ENCODE data around the gene AMN. TPM values are rescaled to one million over a fixed set of nuclear protein-coding genes. Genes with fewer than 3 reads are reported as not detected.
"Not testable (repeated sequence)": the region's sequence is repeated elsewhere in the genome, so short reads cannot be mapped to it uniquely, and the experiment has no call there.

AMN gene
- total and polyA plus RNA-seq, 4 donors: 0.16 to 8.8 (median 0.34) TPM

- H3K4me1 ChIP-seq (ENCODE audit: control insufficient read depth in 1 of 2, insufficient read depth in 2 of 2, low read length in 2 of 2); ATAC-seq (ENCODE audit: low FRiP score); intact Hi-C loops (cut with DNase I); H3K27me3 ChIP-seq (ENCODE audit: control insufficient read depth in 1 of 2, insufficient read depth in 2 of 2, low read length in 1 of 2); H3K36me3 ChIP-seq (ENCODE audit: control insufficient read depth in 1 of 2, insufficient read depth in 2 of 2, low read length in 1 of 2); DNase-seq; H3K27ac ChIP-seq (ENCODE audit: low read depth in 1 of 2, low read length in 2 of 2); H3K9me3 ChIP-seq (ENCODE audit: control insufficient read depth, low read length); H3K4me3 ChIP-seq (ENCODE audit: low read length in 2 of 2): not testable (repeated sequence)
Measured at GRCh38 chr14:102896735-102897134, 25.7 kb upstream of the AMN start.

GRCh38 chr14:102897299-102898027 lies 25.0 kb upstream of the AMN start:
- no peak for ATAC-seq (ENCODE audit: low FRiP score)
- H3K4me1 ChIP-seq (ENCODE audit: control insufficient read depth in 1 of 2, insufficient read depth in 2 of 2, low read length in 2 of 2): no peaks in the 10 kb centered on the region

GRCh38 chr14:102898298-102898697 lies 24.2 kb upstream of the AMN start:
- DNase-seq: peak in 1 of 2 donors; percentile 48
- no peaks in the 10 kb centered on the region for H3K36me3 ChIP-seq (ENCODE audit: control insufficient read depth in 1 of 2, insufficient read depth in 2 of 2, low read length in 1 of 2)

More at GRCh38 chr14:102897299-102898027, 25.0 kb upstream of the AMN start:
- WGBS, 2 donors: 93 to 94% methylated on average over 14 of the region's 14 CpGs
- no peaks in the 10 kb centered on the region for H3K36me3 ChIP-seq (ENCODE audit: control insufficient read depth in 1 of 2, insufficient read depth in 2 of 2, low read length in 1 of 2)
- no peaks in the 10 kb centered on the region for H3K27me3 ChIP-seq (ENCODE audit: control insufficient read depth in 1 of 2, insufficient read depth in 2 of 2, low read length in 1 of 2)
- intact Hi-C loops (cut with DNase I): no loop called here
- DNase-seq: peak in 1 of 2 donors; percentile 22
- no peak overlapping the region for H3K27ac ChIP-seq (ENCODE audit: low read depth in 1 of 2, low read length in 2 of 2)
- H3K9me3 ChIP-seq (ENCODE audit: control insufficient read depth, low read length): no peaks in the 10 kb centered on the region
- H3K4me3 ChIP-seq (ENCODE audit: low read length in 2 of 2): no peak overlapping the region

GRCh38 chr14:102898776-102899515 lies 23.5 kb upstream of the AMN start:
- 89 to 93% methylated on average over 18 of the region's 18 CpGs for WGBS, 2 donors
- ATAC-seq (ENCODE audit: low FRiP score): no peak
- Histone ChIP-seq H3K9me3 (ENCODE audit: control insufficient read depth, low read length) (no peaks in the 10 kb centered on the region), H3K4me3 (ENCODE audit: low read length in 2 of 2) (no peak overlapping the region), H3K36me3 (ENCODE audit: control insufficient read depth in 1 of 2, insufficient read depth in 2 of 2, low read length in 1 of 2) (no peaks in the 10 kb centered on the region), H3K4me1 (ENCODE audit: control insufficient read depth in 1 of 2, insufficient read depth in 2 of 2, low read length in 2 of 2) (no peaks in the 10 kb centered on the region), H3K27me3 (ENCODE audit: control insufficient read depth in 1 of 2, insufficient read depth in 2 of 2, low read length in 1 of 2) (no peaks in the 10 kb centered on the region), H3K27ac (ENCODE audit: low read depth in 1 of 2, low read length in 2 of 2) (no peak overlapping the region)
- intact Hi-C loops (cut with DNase I): no loop called here
- peak in 1 of 2 donors; percentile 49 for DNase-seq

More at GRCh38 chr14:102898298-102898697, 24.2 kb upstream of the AMN start:
- no peak overlapping the region for H3K4me3 ChIP-seq (ENCODE audit: low read length in 2 of 2)
- no peak for ATAC-seq (ENCODE audit: low FRiP score)
- WGBS, 2 donors: 89 to 94% methylated on average over 6 of the region's 6 CpGs
- no peak overlapping the region for H3K27ac ChIP-seq (ENCODE audit: low read depth in 1 of 2, low read length in 2 of 2)
- no peaks in the 10 kb centered on the region for H3K27me3 ChIP-seq (ENCODE audit: control insufficient read depth in 1 of 2, insufficient read depth in 2 of 2, low read length in 1 of 2)
- intact Hi-C loops (cut with DNase I): no loop called here
- H3K9me3 ChIP-seq (ENCODE audit: control insufficient read depth, low read length): no peaks in the 10 kb centered on the region
- no peaks in the 10 kb centered on the region for H3K4me1 ChIP-seq (ENCODE audit: control insufficient read depth in 1 of 2, insufficient read depth in 2 of 2, low read length in 2 of 2)

- Histone ChIP-seq H3K4me1 (ENCODE audit: control insufficient read depth in 1 of 2, insufficient read depth in 2 of 2, low read length in 2 of 2) (no peaks in the 10 kb centered on the region), H3K27me3 (ENCODE audit: control insufficient read depth in 1 of 2, insufficient read depth in 2 of 2, low read length in 1 of 2) (no peaks in the 10 kb centered on the region), H3K27ac (ENCODE audit: low read depth in 1 of 2, low read length in 2 of 2) (no peak overlapping the region), H3K36me3 (ENCODE audit: control insufficient read depth in 1 of 2, insufficient read depth in 2 of 2, low read length in 1 of 2) (no peaks in the 10 kb centered on the region), H3K4me3 (ENCODE audit: low read length in 2 of 2) (no peak overlapping the region), H3K9me3 (ENCODE audit: control insufficient read depth, low read length) (no peaks in the 10 kb centered on the region)
- intact Hi-C loops (cut with DNase I): no loop called here
- no peak for ATAC-seq (ENCODE audit: low FRiP score)
- peak in 1 of 2 donors; percentile 41 for DNase-seq
- 96 to 97% methylated on average over 8 of the region's 8 CpGs for WGBS, 2 donors
Measured at GRCh38 chr14:102899516-102899900, 23.0 kb upstream of the AMN start.

- no peak overlapping the region for H3K27ac ChIP-seq (ENCODE audit: low read depth in 1 of 2, low read length in 2 of 2)
- H3K4me3 ChIP-seq (ENCODE audit: low read length in 2 of 2): no peak overlapping the region
- H3K9me3 ChIP-seq (ENCODE audit: control insufficient read depth, low read length): no peaks in the 10 kb centered on the region
- no peaks in the 10 kb centered on the region for H3K4me1 ChIP-seq (ENCODE audit: control insufficient read depth in 1 of 2, insufficient read depth in 2 of 2, low read length in 2 of 2)
- no peaks in the 10 kb centered on the region for H3K36me3 ChIP-seq (ENCODE audit: control insufficient read depth in 1 of 2, insufficient read depth in 2 of 2, low read length in 1 of 2)
- intact Hi-C loops (cut with DNase I): no loop called here
- no peaks in the 10 kb centered on the region for H3K27me3 ChIP-seq (ENCODE audit: control insufficient read depth in 1 of 2, insufficient read depth in 2 of 2, low read length in 1 of 2)
- 90 to 91% methylated on average over 39 of the region's 39 CpGs for WGBS, 2 donors
- DNase-seq (peak in 1 of 2 donors; percentile 59), ATAC-seq (ENCODE audit: low FRiP score) (no peak)
Measured at GRCh38 chr14:102900631-102901571, 21.6 kb upstream of the AMN start.

- no peaks in the 10 kb centered on the region for H3K36me3 ChIP-seq (ENCODE audit: control insufficient read depth in 1 of 2, insufficient read depth in 2 of 2, low read length in 1 of 2)
- WGBS, 2 donors: 87 to 89% methylated on average over 4 of the region's 4 CpGs
- no peak for ATAC-seq (ENCODE audit: low FRiP score)
Measured at GRCh38 chr14:102901633-102902032, 20.8 kb upstream of the AMN start.

GRCh38 chr14:102902086-102902485 lies 20.4 kb upstream of the AMN start:
- 91 to 93% methylated on average over 7 of the region's 7 CpGs for WGBS, 2 donors
- Histone ChIP-seq H3K36me3 (ENCODE audit: control insufficient read depth in 1 of 2, insufficient read depth in 2 of 2, low read length in 1 of 2) (no peaks in the 10 kb centered on the region), H3K4me3 (ENCODE audit: low read length in 2 of 2) (no peak overlapping the region), H3K27me3 (ENCODE audit: control insufficient read depth in 1 of 2, insufficient read depth in 2 of 2, low read length in 1 of 2) (no peaks in the 10 kb centered on the region), H3K4me1 (ENCODE audit: control insufficient read depth in 1 of 2, insufficient read depth in 2 of 2, low read length in 2 of 2) (no peaks in the 10 kb centered on the region), H3K27ac (ENCODE audit: low read depth in 1 of 2, low read length in 2 of 2) (no peak overlapping the region), H3K9me3 (ENCODE audit: control insufficient read depth, low read length) (no peaks in the 10 kb centered on the region)
- intact Hi-C loops (cut with DNase I): no loop called here
- DNase-seq: peak; percentile 32 to 56
- no peak for ATAC-seq (ENCODE audit: low FRiP score)

More at GRCh38 chr14:102901633-102902032, 20.8 kb upstream of the AMN start:
- Histone ChIP-seq H3K9me3 (ENCODE audit: control insufficient read depth, low read length) (no peaks in the 10 kb centered on the region), H3K4me1 (ENCODE audit: control insufficient read depth in 1 of 2, insufficient read depth in 2 of 2, low read length in 2 of 2) (no peaks in the 10 kb centered on the region), H3K27me3 (ENCODE audit: control insufficient read depth in 1 of 2, insufficient read depth in 2 of 2, low read length in 1 of 2) (no peaks in the 10 kb centered on the region), H3K27ac (ENCODE audit: low read depth in 1 of 2, low read length in 2 of 2) (no peak overlapping the region), H3K4me3 (ENCODE audit: low read length in 2 of 2) (no peak overlapping the region)
- intact Hi-C loops (cut with DNase I): no loop called here
- DNase-seq: peak in 1 of 2 donors; percentile 50

Measured in aorta (tissue), 5 donors.